H9 (cell line): ENCODE data around the gene TMEM39A. TPM values are rescaled to one million over a fixed set of nuclear protein-coding genes. Genes with fewer than 3 reads are reported as not detected.

ENCODE experiments used
- DNase-seq: peaks from one replicate; pipeline ENCODE4 v3.0.0-alpha.2; 2017
- H2AFZ ChIP-seq: one replicate; pipeline ENCODE4 v1.6.1; 2013; ENCODE audit warnings: mild to moderate bottlenecking, low read length, control low read depth, moderate library complexity
- H2AK5ac ChIP-seq: 2 replicates; pipeline ENCODE4 v1.6.1; 2013; ENCODE audit warnings: low read length, control low read depth, mixed read lengths; ENCODE audit not compliant: insufficient read length
- H2BK120ac ChIP-seq: one replicate; pipeline ENCODE4 v1.6.1; 2013; ENCODE audit warnings: low read depth, mild to moderate bottlenecking, low read length, control low read depth, inconsistent platforms; ENCODE audit not compliant: poor library complexity, severe bottlenecking
- H2BK12ac ChIP-seq: 2 replicates; pipeline ENCODE4 v1.6.1; 2013; ENCODE audit warnings: low read length, control low read depth, mixed read lengths, low read depth; ENCODE audit not compliant: insufficient read length
- H2BK15ac ChIP-seq: 2 replicates; pipeline ENCODE4 v1.6.1; 2013; ENCODE audit warnings: low read depth, low read length, control low read depth
- H2BK20ac ChIP-seq: one replicate; pipeline ENCODE4 v1.6.1; 2013; ENCODE audit warnings: low read depth, mild to moderate bottlenecking, low read length, control low read depth, inconsistent platforms; ENCODE audit not compliant: poor library complexity, severe bottlenecking
- H2BK5ac ChIP-seq: 2 replicates; pipeline ENCODE4 v1.6.1; 2013; ENCODE audit warnings: low read length, control low read depth, mixed read lengths; ENCODE audit not compliant: insufficient read length
- H3K14ac ChIP-seq: 2 replicates; pipeline ENCODE4 v1.6.1; 2013; ENCODE audit warnings: low read length, control low read depth; ENCODE audit not compliant: insufficient read depth
- H3K18ac ChIP-seq: 2 replicates; pipeline ENCODE4 v1.6.1; 2013; ENCODE audit warnings: low read depth, mild to moderate bottlenecking, mixed read lengths, low read length, control low read depth; ENCODE audit not compliant: insufficient read length
- H3K23ac ChIP-seq: 2 replicates; pipeline ENCODE4 v1.6.1; 2013; ENCODE audit warnings: low read length, control low read depth, mixed read lengths, low read depth; ENCODE audit not compliant: insufficient read length
- H3K23me2 ChIP-seq: 2 replicates; pipeline ENCODE4 v1.6.1; 2013; ENCODE audit warnings: low read depth, mild to moderate bottlenecking, mixed read lengths, low read length, control low read depth; ENCODE audit not compliant: insufficient read length, poor library complexity, severe bottlenecking
- H3K27ac ChIP-seq: 2 replicates; pipeline ENCODE4 v1.5.1; 2013; ENCODE audit warnings: low read length, control low read depth, mixed read lengths, low read depth; ENCODE audit not compliant: insufficient read length
- H3K27me3 ChIP-seq: 2 replicates; pipeline ENCODE4 v1.6.1; 2013; ENCODE audit warnings: low read length, control low read depth, inconsistent platforms; ENCODE audit not compliant: insufficient read depth
- H3K4ac ChIP-seq: 2 replicates; pipeline ENCODE4 v1.6.1; 2013; ENCODE audit warnings: low read depth, mild to moderate bottlenecking, control low read depth, inconsistent platforms, low read length, moderate library complexity
- H3K4me1 ChIP-seq: 2 replicates; pipeline ENCODE4 v1.6.1; 2013; ENCODE audit warnings: low read length, control low read depth, inconsistent platforms; ENCODE audit not compliant: insufficient read depth
- H3K4me2 ChIP-seq: 2 replicates; pipeline ENCODE4 v1.6.1; 2013; ENCODE audit warnings: low read length, control low read depth, mixed read lengths; ENCODE audit not compliant: insufficient read length, insufficient read depth
- H3K56ac ChIP-seq: 2 replicates; pipeline ENCODE4 v1.6.1; 2013; ENCODE audit warnings: low read depth, mild to moderate bottlenecking, mixed read lengths, low read length, control low read depth; ENCODE audit not compliant: insufficient read length
- H3K79me1 ChIP-seq: 2 replicates; pipeline ENCODE4 v1.6.1; 2013; ENCODE audit warnings: low read depth, mild to moderate bottlenecking, moderate library complexity, low read length, control low read depth, inconsistent platforms; ENCODE audit not compliant: insufficient read depth, poor library complexity, severe bottlenecking
- H3K79me2 ChIP-seq: 2 replicates; pipeline ENCODE4 v1.6.1; 2013; ENCODE audit warnings: low read length, control low read depth, inconsistent platforms; ENCODE audit not compliant: insufficient read depth
- H3K9ac ChIP-seq: 2 replicates; pipeline ENCODE4 v1.6.1; 2013; ENCODE audit warnings: low read length, control low read depth, mixed read lengths; ENCODE audit not compliant: insufficient read length; ENCODE audit errors: extremely low read depth
- H3K9me3 ChIP-seq: one replicate; pipeline ENCODE4 v1.6.1; 2013; ENCODE audit warnings: low read depth, low read length, inconsistent platforms; ENCODE audit not compliant: control insufficient read depth
- H3T11ph ChIP-seq: one replicate; pipeline ENCODE4 v1.6.1; 2013; ENCODE audit warnings: mild to moderate bottlenecking, low read length, control low read depth, inconsistent platforms
- H4K20me1 ChIP-seq: one replicate; pipeline ENCODE4 v1.6.1; 2013; ENCODE audit not compliant: control insufficient read depth, insufficient read length, insufficient read depth
- H4K5ac ChIP-seq: 2 replicates; pipeline ENCODE4 v1.6.1; 2013; ENCODE audit warnings: low read depth, mild to moderate bottlenecking, mixed read lengths, low read length, control low read depth; ENCODE audit not compliant: insufficient read length
- H4K8ac ChIP-seq: replicated peaks from 2 replicates; pipeline ENCODE4 v1.6.1; 2013; ENCODE audit warnings: low read length, control low read depth, mixed read lengths, low read depth; ENCODE audit not compliant: insufficient read length
- H4K91ac ChIP-seq: 2 replicates; pipeline ENCODE4 v1.6.1; 2013; ENCODE audit warnings: low read depth, mild to moderate bottlenecking, moderate library complexity, mixed read lengths, low read length, control low read depth; ENCODE audit not compliant: insufficient read length
- H3K27ac Mint-ChIP-seq, 3 experiments: 2 replicates in 2 of 3; 3 replicates in 1 of 3; pipeline ENCODE4 v1.8.0; 2020 to 2021; ENCODE audit warnings: mixed read lengths in 3 of 3, mild to moderate bottlenecking in 1 of 3, moderate library complexity in 1 of 3
- H3K27me3 Mint-ChIP-seq: 2 replicates; pipeline ENCODE4 v1.8.0; 2021; ENCODE audit warnings: low read depth, mild to moderate bottlenecking, moderate library complexity, mixed read lengths
- H3K36me3 Mint-ChIP-seq, 3 experiments: 2 replicates in 2 of 3; 3 replicates in 1 of 3; pipeline ENCODE4 v1.8.0; 2020 to 2021; ENCODE audit warnings: low read depth in 3 of 3, mixed read lengths in 3 of 3; ENCODE audit not compliant: insufficient read depth in 1 of 3
- H3K4me1 Mint-ChIP-seq, 2 experiments: 2 replicates each; pipeline ENCODE4 v1.8.0; 2020; ENCODE audit warnings: mixed read lengths in 2 of 2
- H3K4me3 Mint-ChIP-seq, 2 experiments: 2 replicates in 1 of 2; 3 replicates in 1 of 2; pipeline ENCODE4 v1.8.0; 2020 to 2021; ENCODE audit warnings: mild to moderate bottlenecking in 2 of 2, mixed read lengths in 2 of 2, moderate library complexity in 1 of 2
- H3K9me3 Mint-ChIP-seq, 2 experiments: 2 replicates in 1 of 2; 3 replicates in 1 of 2; pipeline ENCODE4 v1.8.0; 2020; ENCODE audit warnings: mild to moderate bottlenecking in 2 of 2, mixed read lengths in 2 of 2, moderate library complexity in 1 of 2
- CTCF ChIP-seq: fragments of 200-600 bp; sonication (generic); conservative IDR thresholded peaks from 3 replicates; pipeline ENCODE4 v1.8.0; 2021; ENCODE audit warnings: antibody characterized with exemption, mild to moderate bottlenecking
- WGBS: extraction: QIAGEN DNeasy Blood & Tissue Kit; methylation state at CpG from one replicate; pipeline ENCODE4 v1.1.7; 2013; ENCODE audit warnings: missing lambda C conversion rate, low lambda C conversion rate, mixed read lengths; ENCODE audit not compliant: insufficient read length; ENCODE audit errors: extremely low coverage; 5-methylcytosine and 5-hydroxymethylcytosine counted together
- total RNA-seq: library from RNA; stranded (reverse); gene quantifications from 2 replicates; pipeline ENCODE4 v1.2.1, GENCODE V29; 2021

Gene TMEM39A
- total RNA-seq, 1 experiment from 2014 or later: 45.0 TPM

- Histone ChIP-seq H4K20me1 (no peaks in the 10 kb centered on the region), H3K56ac (no peak overlapping the region), H4K91ac (no peak overlapping the region), H3T11ph (no peak overlapping the region), H3K23ac (no peak overlapping the region), H3K4me1 (peaks cover 15% of the 10 kb centered on the region; the same call in 1 of the 2 replicates), H2AFZ (no peak overlapping the region), H3K79me2 (no peaks in the 10 kb centered on the region), H2BK12ac (no peak overlapping the region), H3K14ac (no peak overlapping the region), H3K9ac (no peak overlapping the region), H2BK20ac (no peak overlapping the region), H2AK5ac (no peak overlapping the region), H2BK15ac (no peak overlapping the region), H3K18ac (no peak overlapping the region), H3K79me1 (no peaks in the 10 kb centered on the region), H3K4me2 (no peak overlapping the region), H3K9me3 (no peaks in the 10 kb centered on the region), H2BK5ac (no peak overlapping the region), H3K23me2 (no peaks in the 10 kb centered on the region), H4K5ac (no peak overlapping the region), H4K8ac (no peak overlapping the region), H3K27me3 (no peaks in the 10 kb centered on the region), H2BK120ac (no peak overlapping the region), H3K4ac (no peak overlapping the region), H3K27ac (no peak overlapping the region)
- Mint-ChIP-seq H3K9me3 (no peaks in the 10 kb centered on the region), H3K36me3 (no peaks in the 10 kb centered on the region; a peak in 1 of 7 replicates), H3K4me1 (peaks cover 33 to 34% of the 10 kb centered on the region in 2 experiments), H3K27me3 (no peaks in the 10 kb centered on the region; the same call in 1 of the 2 replicates), H3K4me3 (no peak overlapping the region; a peak in 1 of 5 replicates), H3K27ac (peak overlapping the region in 1 of 3 experiments; percentile 83; a peak in 2 of 7 replicates)
- no CpG with 5 or more reads among the region's 2 CpGs for WGBS
- DNase-seq: no peak
- no peak for TF ChIP-seq CTCF
These were observed 66.5 kb downstream of the TMEM39A start for GRCh38 chr3:119396870-119397269.
